VCaP (cell line): ENCODE results near the gene MYBPH.

Experiments
- H3K27ac ChIP-seq: fragments of 450-650 bp; 2 replicates; pipeline ENCODE4 v1.5.1; 2017
- CTCF ChIP-seq: fragments of 450-650 bp; conservative IDR thresholded peaks from 2 replicates; pipeline ENCODE4 v1.5.1; 2017; ENCODE audit warnings: mild to moderate bottlenecking, moderate library complexity

MYBPH gene

GRCh38 chr1:203199816-203200571, 24.4 kb upstream of the MYBPH start:
- H3K27ac ChIP-seq = no peak overlapping the region
- TF ChIP-seq CTCF = no peak

- no peak overlapping the region for H3K27ac ChIP-seq
- no peak for TF ChIP-seq CTCF
These were observed 23.8 kb upstream of the MYBPH start for GRCh38 chr1:203199481-203199815.

GRCh38 chr1:203199002-203199401, 23.4 kb upstream of the MYBPH start:
- no peak for TF ChIP-seq CTCF
- no peak overlapping the region for H3K27ac ChIP-seq

- no peak overlapping the region for H3K27ac ChIP-seq
- TF ChIP-seq CTCF = no peak
These were observed 22.0 kb upstream of the MYBPH start for GRCh38 chr1:203197625-203198024.

GRCh38 chr1:203196371-203196770, 20.7 kb upstream of the MYBPH start:
- H3K27ac ChIP-seq = no peak overlapping the region

GRCh38 chr1:203190949-203191348, 15.3 kb upstream of the MYBPH start:
- no peak for TF ChIP-seq CTCF
- no peak overlapping the region for H3K27ac ChIP-seq

More at GRCh38 chr1:203196371-203196770, 20.7 kb upstream of the MYBPH start:
- no peak for TF ChIP-seq CTCF

GRCh38 chr1:203189951-203190352, 14.3 kb upstream of the MYBPH start:
- TF ChIP-seq CTCF = no peak
- no peak overlapping the region for H3K27ac ChIP-seq
